Stimulated activated naive CD8-positive, alpha-beta T cell treated with anti-CD3 and anti-CD28 coated beads, Interleukin-15, Interleukin-2, amounts not matched to agents 100 ng/mL and 50 ng/mL, for 24 hours (primary cell): ENCODE results near the gene NOTCH1.
"Not testable (repeated sequence)": the region's sequence is repeated elsewhere in the genome, so short reads cannot be mapped to it uniquely, and the experiment has no call there.

Source experiments
- H3K27ac Mint-ChIP-seq: one replicate; pipeline ENCODE4 v1.8.0; 2021; ENCODE audit warnings: mild to moderate bottlenecking, mixed read lengths
- H3K27me3 Mint-ChIP-seq: one replicate; pipeline ENCODE4 v1.8.0; 2021; ENCODE audit warnings: mixed read lengths
- H3K36me3 Mint-ChIP-seq: one replicate; pipeline ENCODE4 v1.8.0; 2021; ENCODE audit warnings: low read depth, mixed read lengths
- H3K4me1 Mint-ChIP-seq: one replicate; pipeline ENCODE4 v1.8.0; 2021; ENCODE audit warnings: low read depth, mixed read lengths
- H3K4me3 Mint-ChIP-seq: one replicate; pipeline ENCODE4 v1.8.0; 2021; ENCODE audit warnings: mild to moderate bottlenecking, mixed read lengths
- H3K9me3 Mint-ChIP-seq: one replicate; pipeline ENCODE4 v1.8.0; 2021; ENCODE audit warnings: mixed read lengths

NOTCH1 gene

DNA sequence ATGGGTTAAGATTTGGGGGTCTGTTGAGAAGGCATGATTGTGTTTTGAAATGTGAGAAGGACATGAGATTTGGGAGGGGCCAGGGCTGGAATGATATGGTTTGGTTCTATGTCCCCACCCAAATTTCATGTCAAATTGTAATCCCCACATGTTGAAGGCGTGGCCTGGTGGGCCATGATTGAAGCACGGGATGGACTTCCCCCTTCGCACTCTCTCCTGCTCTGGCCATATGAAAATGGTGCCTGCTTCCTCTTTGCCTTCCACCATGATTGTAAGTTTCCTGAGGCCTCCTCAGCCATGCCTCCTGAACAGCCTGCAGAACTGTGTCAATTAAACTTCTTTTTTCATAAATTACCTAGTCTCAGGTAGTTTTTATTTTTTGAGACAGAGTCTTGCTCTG is 14.7 kb upstream of the NOTCH1 start:
- peaks cover 17% of the 10 kb centered on the region for H3K9me3 Mint-ChIP-seq
- no peak overlapping the region for H3K27ac Mint-ChIP-seq
- peaks cover 3% of the 10 kb centered on the region for H3K36me3 Mint-ChIP-seq
- H3K4me3 Mint-ChIP-seq: no peak overlapping the region
- H3K27me3 Mint-ChIP-seq: no peaks in the 10 kb centered on the region
- peaks cover 11% of the 10 kb centered on the region for H3K4me1 Mint-ChIP-seq

DNA sequence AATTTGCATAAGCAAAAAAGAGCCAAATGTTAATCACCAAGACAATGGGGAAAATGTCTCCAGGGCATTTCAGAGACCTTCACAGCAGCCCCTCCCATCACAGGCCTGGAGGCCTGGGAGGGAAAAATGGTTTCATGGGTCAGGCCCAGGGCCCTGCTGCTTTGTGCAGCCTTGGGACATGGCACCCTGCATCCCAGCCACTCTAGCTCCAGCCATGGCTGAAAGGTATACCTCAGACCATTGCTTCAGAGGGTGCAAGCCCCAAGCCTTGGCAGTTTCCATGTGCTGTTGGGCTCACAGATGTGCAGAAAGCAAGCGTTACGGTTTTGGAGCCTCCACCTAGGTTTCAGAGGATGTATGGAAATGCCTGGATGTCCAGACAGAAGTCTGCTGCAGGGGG is 13.5 kb upstream of the NOTCH1 start:
- not testable (repeated sequence) for H3K27ac Mint-ChIP-seq, H3K4me3 Mint-ChIP-seq, H3K36me3 Mint-ChIP-seq, H3K27me3 Mint-ChIP-seq
- peaks cover 17% of the 10 kb centered on the region for H3K9me3 Mint-ChIP-seq
- H3K4me1 Mint-ChIP-seq: peaks cover 11% of the 10 kb centered on the region

DNA sequence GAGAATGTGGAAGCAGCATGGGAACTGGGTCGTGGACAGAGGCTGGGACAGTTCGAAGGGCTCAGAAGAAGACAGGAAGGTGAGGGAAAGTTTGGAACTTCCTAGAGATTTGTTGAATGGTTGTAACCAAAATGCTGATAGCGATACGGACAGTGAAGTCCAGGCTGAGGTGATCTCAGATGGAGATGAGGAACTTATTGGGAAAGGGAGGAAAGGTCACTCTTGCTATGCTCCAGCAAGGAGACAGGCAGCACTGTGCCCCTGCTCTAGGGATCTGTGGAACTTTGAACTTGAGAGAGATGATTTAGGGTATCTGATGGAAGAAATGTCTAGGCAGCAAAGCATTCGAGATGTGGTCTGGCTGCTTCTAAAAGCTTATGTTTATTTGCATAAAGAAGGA is 13.0 kb upstream of the NOTCH1 start:
- not testable (repeated sequence) for H3K36me3 Mint-ChIP-seq, H3K27ac Mint-ChIP-seq, H3K27me3 Mint-ChIP-seq, H3K4me3 Mint-ChIP-seq
- peaks cover 17% of the 10 kb centered on the region for H3K9me3 Mint-ChIP-seq
- H3K4me1 Mint-ChIP-seq: peaks cover 11% of the 10 kb centered on the region

DNA sequence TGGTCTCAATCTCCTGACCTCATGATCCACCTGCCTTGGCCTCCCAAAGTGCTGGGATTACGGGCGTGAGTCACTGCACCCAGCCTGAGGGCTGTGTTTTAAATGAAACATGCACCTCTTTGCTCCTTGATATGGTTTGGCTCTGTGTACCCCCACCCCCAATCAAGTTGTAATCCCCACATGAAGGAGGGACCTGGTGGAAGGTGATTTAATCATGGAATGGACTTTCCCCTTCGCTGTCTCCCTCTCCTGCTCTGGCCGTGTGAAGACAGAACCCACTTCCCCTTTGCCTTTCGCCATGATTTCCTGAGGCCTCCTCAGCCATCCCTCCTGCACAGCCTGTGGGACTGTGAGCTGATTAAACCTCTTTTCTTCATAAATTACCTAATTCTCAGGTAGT is 12.5 kb upstream of the NOTCH1 start:
- Mint-ChIP-seq H3K4me3 (no peak overlapping the region), H3K36me3 (peaks cover 3% of the 10 kb centered on the region), H3K4me1 (peaks cover 11% of the 10 kb centered on the region), H3K27ac (no peak overlapping the region), H3K9me3 (peaks cover 17% of the 10 kb centered on the region), H3K27me3 (no peaks in the 10 kb centered on the region)

DNA sequence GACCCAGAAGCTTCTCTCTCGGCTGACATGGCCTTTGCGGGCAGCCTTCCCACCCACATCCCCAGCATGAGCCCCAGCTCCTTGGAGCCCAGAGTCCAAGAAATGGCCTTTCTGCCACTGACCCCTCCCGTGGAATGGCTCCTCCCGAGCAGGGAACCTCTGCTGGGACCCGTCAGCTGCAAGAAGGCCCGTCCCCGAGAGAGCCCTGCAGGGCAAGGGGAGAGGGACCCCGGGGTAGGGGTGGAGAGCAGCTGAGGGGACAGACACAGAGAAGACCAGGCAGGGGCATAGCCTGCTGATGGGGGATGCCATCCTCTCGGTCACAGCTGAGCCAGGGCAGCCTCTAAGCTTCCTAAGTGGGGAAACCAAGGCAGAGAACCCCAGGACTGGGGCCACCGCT is 11.2 kb upstream of the NOTCH1 start:
- H3K9me3 Mint-ChIP-seq: peaks cover 17% of the 10 kb centered on the region
- H3K27me3 Mint-ChIP-seq: no peaks in the 10 kb centered on the region
- H3K4me3 Mint-ChIP-seq: no peak overlapping the region
- no peak overlapping the region for H3K27ac Mint-ChIP-seq
- H3K4me1 Mint-ChIP-seq: peaks cover 17% of the 10 kb centered on the region
- H3K36me3 Mint-ChIP-seq: peaks cover 3% of the 10 kb centered on the region

DNA sequence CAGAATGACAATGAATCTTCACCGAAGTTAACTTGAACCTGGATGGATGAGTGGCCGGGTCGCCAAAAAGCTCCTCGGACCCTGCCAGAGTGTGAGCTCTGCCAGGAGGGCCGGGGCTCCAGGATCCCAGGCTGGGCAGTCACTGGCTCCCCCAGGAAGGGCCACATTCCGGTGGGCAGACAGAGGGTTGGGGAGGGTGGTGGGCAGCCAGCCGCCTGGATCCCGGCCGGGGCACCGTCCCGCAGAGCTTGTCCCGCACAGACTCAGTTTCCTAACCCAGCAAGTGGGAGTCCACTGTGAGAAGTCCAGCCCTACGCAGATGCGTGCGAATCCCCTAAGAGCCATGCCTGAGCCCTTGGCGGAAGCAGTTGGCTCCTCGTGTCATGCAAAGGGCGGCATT is 10.3 kb upstream of the NOTCH1 start:
- Mint-ChIP-seq H3K27me3 (no peaks in the 10 kb centered on the region), H3K4me3 (no peak overlapping the region), H3K27ac (no peak overlapping the region)

DNA sequence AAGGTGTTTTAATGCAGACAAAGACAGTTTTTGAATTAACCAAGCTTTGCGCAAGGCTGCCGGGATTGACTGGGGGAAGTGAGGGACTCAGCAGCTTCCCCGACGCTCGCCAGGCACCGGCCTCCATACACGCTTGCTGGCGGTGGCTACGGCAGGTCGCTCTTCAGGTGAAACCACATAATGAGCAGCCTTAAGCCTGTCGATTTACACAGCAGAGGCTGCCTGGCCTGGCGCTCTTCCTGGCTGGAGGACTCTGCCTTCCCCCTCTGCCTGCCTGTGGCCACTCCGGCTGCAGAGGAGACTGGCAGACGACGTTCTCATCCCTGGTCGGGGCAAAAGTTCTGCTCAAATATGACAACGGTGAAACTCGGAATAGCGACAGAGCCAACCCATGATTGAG is 9.0 kb upstream of the NOTCH1 start:
- Mint-ChIP-seq H3K4me3 (no peak overlapping the region), H3K4me1 (peaks cover 24% of the 10 kb centered on the region)

More for the DNA sequence above, 10.3 kb upstream of the NOTCH1 start:
- Mint-ChIP-seq H3K9me3 (peaks cover 17% of the 10 kb centered on the region), H3K36me3 (peaks cover 3% of the 10 kb centered on the region), H3K4me1 (peaks cover 24% of the 10 kb centered on the region)

DNA sequence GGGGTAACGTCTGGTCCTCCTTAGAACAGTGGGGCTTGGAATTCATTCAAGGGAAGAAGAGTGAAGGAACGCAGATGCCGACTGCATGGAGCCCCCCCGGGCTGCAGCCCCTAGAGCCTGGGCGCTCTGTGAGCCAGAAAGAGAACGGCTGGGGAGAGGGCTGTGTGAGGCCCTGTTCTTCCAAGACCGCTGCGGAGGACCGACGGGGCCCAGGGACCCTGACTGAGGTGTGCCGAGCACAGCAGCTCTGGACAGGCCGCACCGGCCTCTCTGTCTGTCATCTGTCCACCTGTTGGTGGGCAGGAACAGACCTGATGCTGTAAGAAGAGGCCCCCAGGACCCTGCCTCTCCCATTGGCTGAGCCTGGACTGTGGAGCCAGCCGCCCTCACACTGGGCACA is 7.7 kb upstream of the NOTCH1 start:
- H3K27me3 Mint-ChIP-seq: no peaks in the 10 kb centered on the region
- H3K36me3 Mint-ChIP-seq: no peaks in the 10 kb centered on the region
- H3K27ac Mint-ChIP-seq: no peak overlapping the region
- peaks cover 1% of the 10 kb centered on the region for H3K9me3 Mint-ChIP-seq
- H3K4me3 Mint-ChIP-seq: no peak overlapping the region
- H3K4me1 Mint-ChIP-seq: peaks cover 20% of the 10 kb centered on the region

More for the DNA sequence above, 9.0 kb upstream of the NOTCH1 start:
- peaks cover 3% of the 10 kb centered on the region for H3K36me3 Mint-ChIP-seq
- H3K27ac Mint-ChIP-seq: no peak overlapping the region
- H3K9me3 Mint-ChIP-seq: peaks cover 10% of the 10 kb centered on the region
- no peaks in the 10 kb centered on the region for H3K27me3 Mint-ChIP-seq

DNA sequence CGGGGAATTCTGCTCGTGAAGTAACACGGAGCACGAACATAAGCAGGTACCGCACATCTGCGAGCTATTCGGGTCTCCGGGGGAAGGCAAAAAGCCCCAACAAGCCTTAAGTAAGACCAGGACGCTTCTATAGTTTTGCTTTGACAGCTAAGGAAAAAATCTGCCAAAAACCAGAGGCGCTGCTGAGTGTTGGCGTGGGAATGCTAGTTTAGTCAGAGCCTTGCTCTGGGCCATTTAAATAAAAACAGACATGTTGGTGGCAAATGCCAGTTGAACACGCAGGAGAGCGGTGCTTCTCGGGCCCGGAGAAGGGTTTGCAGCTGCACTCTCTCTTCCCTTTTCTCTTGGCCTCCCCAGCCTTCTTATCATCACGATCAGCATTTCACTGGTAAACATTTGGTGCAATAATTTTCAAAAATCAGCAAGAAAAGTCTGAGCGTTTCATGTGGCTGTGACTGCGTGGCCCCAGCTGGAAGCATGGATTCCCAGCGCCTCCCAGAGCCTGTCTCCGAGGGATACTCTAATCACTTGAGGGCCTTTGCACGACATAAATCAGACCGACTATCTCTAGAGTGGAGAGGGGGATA is 6.4 kb upstream of the NOTCH1 start:
- no peak overlapping the region for H3K4me3 Mint-ChIP-seq
- no peaks in the 10 kb centered on the region for H3K36me3 Mint-ChIP-seq
- peaks cover 13% of the 10 kb centered on the region for H3K4me1 Mint-ChIP-seq
- no peaks in the 10 kb centered on the region for H3K27me3 Mint-ChIP-seq
- H3K9me3 Mint-ChIP-seq: no peaks in the 10 kb centered on the region
- no peak overlapping the region for H3K27ac Mint-ChIP-seq

DNA sequence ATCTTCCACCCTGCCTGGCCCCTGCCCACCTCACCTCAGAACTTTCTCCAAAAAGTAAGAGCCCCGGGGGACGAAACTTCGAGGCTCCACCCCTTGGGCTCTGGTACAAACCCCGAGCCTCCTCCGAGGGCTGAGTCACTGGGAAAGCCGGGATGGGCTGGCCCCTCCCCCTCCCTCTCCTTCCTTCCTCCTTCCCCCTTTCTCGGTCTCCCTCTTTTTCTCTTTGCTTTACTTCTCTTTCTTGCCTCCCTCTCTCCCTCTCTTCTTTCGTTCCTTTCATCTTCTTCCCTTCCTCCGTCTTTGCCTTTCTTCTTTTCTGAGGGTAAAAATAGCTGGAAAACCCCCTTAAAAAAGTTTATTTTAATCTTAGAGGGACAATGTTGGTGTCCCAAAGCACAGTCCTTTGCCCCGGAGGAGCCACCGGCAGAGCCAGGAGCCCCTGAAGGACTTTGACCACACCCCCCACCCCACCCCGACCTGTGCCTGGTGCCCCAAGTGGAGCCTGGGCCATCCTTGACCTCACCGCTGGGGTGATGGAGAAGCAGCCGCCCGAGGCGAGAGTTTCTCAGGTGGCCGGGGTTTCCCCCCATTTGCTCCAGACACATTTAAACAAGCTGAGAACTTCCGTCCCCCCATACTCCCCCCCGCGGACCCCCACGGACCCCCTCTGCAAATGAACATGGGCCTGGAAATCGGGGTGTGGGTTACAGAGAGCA is 5.7 kb upstream of the NOTCH1 start:
- Mint-ChIP-seq H3K9me3 (no peaks in the 10 kb centered on the region), H3K27ac (peak overlapping the region; percentile 46), H3K27me3 (no peaks in the 10 kb centered on the region), H3K4me1 (peaks cover 19% of the 10 kb centered on the region), H3K4me3 (peak overlapping the region; percentile 5), H3K36me3 (no peaks in the 10 kb centered on the region)

DNA sequence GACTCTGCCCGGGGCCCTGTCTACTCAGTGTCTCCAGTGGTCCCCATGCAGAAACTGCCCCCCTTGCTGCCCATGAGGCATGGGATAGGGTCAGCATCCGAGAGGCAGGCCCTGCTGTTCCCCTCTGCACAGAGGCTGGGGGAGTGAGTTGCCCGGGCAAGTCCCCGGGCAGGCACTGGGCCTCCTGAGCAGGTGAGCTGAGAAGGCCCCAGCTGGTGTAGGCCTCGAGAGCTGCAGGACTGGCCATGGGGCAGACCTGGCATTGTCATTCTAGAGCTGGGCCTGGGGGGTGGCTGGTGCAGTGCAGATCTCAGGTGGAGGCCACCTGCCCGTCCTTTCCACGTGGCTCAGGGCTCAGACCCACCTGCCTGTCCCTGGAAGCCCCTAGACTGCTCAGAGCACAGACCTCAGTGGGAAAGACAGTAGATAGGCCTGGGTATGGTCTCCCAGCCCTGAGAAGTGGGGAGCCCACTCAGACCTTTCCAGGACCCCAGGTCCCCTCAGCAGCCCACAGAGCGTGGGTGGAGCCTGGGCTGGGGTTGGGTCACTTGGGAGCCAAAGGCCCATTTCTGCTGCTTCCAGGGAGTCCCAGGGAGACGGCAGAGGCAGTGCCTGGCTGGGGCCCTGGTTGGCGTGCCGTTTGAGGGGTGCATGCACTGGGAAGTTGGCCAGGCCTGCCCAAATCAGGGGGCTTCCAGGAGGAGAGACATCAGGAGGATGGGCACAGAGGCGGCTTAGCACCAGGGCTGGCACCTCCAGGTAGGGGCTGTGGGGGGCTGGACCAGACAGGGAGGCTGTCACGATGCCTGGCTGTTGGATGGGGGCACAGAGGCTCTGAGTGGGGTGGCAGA is 4.8 kb upstream of the NOTCH1 start:
- no peaks in the 10 kb centered on the region for H3K27me3 Mint-ChIP-seq
- H3K27ac Mint-ChIP-seq: no peak overlapping the region
- H3K4me3 Mint-ChIP-seq: no peak overlapping the region
- H3K4me1 Mint-ChIP-seq: peaks cover 19% of the 10 kb centered on the region
- no peaks in the 10 kb centered on the region for H3K9me3 Mint-ChIP-seq
- no peaks in the 10 kb centered on the region for H3K36me3 Mint-ChIP-seq

DNA sequence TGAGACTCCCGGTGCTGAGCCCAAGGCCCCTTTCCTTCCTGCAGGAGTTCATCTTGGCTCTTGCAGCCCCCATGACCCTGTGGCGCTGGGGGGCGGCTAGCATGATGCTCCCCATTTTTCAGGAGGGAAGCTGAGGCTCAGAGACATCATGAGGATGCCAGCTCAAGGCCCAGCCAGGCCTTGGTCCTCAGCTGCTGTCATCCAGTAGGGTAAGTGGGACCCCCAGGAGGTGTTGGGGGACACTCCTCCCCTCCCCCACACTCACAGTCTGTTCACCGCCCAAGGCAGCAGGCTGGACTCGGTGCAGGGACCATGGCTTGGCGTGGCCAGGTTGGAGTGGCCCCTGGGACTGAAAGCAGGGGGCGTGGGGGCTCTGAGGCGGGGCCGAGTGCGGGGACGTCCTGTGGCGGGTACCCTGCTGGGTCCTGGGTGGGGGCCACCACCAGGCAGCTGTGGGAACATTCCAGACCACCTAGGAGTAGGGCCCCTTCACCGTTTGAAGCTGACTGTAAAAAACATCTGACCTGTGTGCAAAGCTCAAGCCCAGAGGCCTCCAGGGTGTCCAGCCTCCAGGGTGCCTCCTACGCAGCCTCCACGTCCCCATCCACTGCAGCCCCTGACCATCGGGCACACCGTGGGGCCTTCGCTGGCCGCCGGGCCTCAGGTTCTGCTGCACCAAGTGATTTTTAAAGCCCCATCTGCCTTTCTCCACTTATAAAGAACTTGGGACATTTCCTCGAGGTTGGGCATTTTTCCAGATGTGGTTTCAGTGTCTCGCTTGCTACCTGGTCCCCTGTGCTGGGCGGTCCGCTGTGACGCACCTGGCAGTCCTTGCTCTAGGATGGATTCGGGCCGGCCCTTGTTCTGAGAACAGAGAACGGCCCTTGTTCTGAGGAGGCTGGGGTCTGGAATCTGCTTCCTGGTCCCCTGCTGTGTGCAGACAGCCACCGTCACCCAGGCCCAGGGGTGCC is 3.4 kb upstream of the NOTCH1 start:
- Mint-ChIP-seq H3K27me3 (no peaks in the 10 kb centered on the region), H3K36me3 (no peaks in the 10 kb centered on the region), H3K9me3 (no peaks in the 10 kb centered on the region), H3K4me3 (no peak overlapping the region), H3K27ac (no peak overlapping the region), H3K4me1 (peaks cover 23% of the 10 kb centered on the region)

DNA sequence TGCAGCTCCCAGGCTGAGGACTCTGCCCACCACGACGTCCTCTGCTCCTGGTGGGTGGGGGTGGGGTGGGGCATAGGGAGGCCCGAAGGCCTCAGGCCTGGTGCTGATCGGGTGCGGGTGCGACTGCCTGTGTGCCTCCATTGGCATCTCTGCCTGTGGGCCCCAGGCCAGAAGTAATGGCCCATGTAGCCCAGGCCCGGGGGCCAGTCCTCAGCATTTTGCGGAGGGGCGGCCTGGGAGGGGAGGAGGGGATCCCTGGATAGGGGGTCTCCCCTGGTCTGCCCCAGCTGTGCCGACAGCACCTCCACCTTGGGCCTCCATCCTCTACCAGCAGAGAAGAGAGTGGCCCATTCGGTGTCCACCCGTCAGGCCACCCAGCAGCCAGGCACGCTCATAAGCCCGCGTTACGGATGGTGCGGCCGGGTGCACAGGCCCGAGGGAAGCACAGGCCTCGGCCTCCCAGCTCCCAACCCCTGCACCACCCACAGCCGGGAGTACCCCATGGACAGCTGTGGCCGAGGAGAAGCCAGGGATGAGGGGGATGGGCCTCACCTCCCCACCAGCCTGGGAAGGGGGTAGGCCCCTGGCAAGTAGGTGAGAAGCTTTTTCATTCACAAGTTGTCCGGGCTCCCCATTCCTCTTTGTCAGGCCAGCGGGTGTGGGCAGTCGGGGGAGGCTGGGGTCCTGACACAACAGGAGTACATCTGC is 1.8 kb upstream of the NOTCH1 start:
- Mint-ChIP-seq H3K27me3 (no peaks in the 10 kb centered on the region), H3K4me1 (peaks cover 39% of the 10 kb centered on the region), H3K27ac (no peak overlapping the region), H3K9me3 (no peaks in the 10 kb centered on the region), H3K4me3 (no peak overlapping the region), H3K36me3 (peaks cover 15% of the 10 kb centered on the region)
